ENCODE data around the gene ZBTB6. TPM values are rescaled to one million over a fixed set of nuclear protein-coding genes. Genes with fewer than 3 reads are reported as not detected.
A peak's percentile ranks its signal among the peaks of the same experiment; 100 is the strongest.

ZBTB6 gene
- total and polyA plus RNA-seq, 2 of the 4 experiments (the other 2 are of a cell fraction) = 2.6 to 11.7 TPM

DNA sequence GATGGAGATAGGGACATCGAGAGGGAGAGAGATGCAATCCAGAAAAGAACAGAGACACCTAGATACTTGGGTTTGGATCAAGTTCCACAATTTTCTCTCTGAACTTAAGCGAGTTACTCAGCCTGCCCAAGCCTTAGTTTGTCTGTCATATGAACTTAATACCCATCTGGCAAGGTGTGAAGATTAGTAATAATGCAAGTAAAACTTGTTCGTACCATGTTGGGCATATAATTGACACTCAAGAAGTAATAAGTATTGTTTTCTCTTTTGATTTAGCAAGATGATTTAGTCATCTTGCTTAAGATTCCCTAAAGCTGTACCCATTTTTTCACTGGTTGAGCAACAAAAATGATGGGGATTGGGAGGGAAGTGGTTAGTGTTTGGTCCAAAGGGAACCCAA lies 35.2 kb upstream of the ZBTB6 start:
- peaks cover 6% of the 10 kb centered on the region for H3K36me3 ChIP-seq (ENCODE audit: control insufficient read depth, insufficient read depth, low read length)
- TF ChIP-seq CEBPB (IDR thresholded peaks at IDR 0.05; ENCODE audit: low read depth, low read length) (no peak), CHD1 (IDR thresholded peaks at IDR 0.05; ENCODE audit: low read depth, low read length) (no peak), MAFK (IDR thresholded peaks at IDR 0.05; ENCODE audit: low read depth, low read length) (no peak), POLR2A (IDR thresholded peaks at IDR 0.05; ENCODE audit: low read depth, low read length) (no peak), RAD21 (IDR thresholded peaks at IDR 0.05; ENCODE audit: low read length) (no peak), MXI1 (IDR thresholded peaks at IDR 0.05; ENCODE audit: borderline replicate concordance, low read depth, low read length) (no peak), NFE2L2 (IDR thresholded peaks at IDR 0.05; ENCODE audit: low read depth, low read length) (no peak), SMC3 (IDR thresholded peaks at IDR 0.05; ENCODE audit: low read depth, low read length) (no peak), BHLHE40 (IDR thresholded peaks at IDR 0.05; ENCODE audit: low read depth, low read length) (no peak), MAZ (IDR thresholded peaks at IDR 0.05; ENCODE audit: borderline replicate concordance, low read depth, low read length) (no peak), FOS (IDR thresholded peaks at IDR 0.05; ENCODE audit: low read depth, low read length) (no peak)
- TF ChIP-seq, protein P1, sequence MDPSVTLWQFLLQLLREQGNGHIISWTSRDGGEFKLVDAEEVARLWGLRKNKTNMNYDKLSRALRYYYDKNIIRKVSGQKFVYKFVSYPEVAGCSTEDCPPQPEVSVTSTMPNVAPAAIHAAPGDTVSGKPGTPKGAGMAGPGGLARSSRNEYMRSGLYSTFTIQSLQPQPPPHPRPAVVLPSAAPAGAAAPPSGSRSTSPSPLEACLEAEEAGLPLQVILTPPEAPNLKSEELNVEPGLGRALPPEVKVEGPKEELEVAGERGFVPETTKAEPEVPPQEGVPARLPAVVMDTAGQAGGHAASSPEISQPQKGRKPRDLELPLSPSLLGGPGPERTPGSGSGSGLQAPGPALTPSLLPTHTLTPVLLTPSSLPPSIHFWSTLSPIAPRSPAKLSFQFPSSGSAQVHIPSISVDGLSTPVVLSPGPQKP (IDR thresholded peaks at IDR 0.05; ENCODE audit: borderline replicate concordance, low read depth, low read length) = no peak
- TF ChIP-seq, protein P2, sequence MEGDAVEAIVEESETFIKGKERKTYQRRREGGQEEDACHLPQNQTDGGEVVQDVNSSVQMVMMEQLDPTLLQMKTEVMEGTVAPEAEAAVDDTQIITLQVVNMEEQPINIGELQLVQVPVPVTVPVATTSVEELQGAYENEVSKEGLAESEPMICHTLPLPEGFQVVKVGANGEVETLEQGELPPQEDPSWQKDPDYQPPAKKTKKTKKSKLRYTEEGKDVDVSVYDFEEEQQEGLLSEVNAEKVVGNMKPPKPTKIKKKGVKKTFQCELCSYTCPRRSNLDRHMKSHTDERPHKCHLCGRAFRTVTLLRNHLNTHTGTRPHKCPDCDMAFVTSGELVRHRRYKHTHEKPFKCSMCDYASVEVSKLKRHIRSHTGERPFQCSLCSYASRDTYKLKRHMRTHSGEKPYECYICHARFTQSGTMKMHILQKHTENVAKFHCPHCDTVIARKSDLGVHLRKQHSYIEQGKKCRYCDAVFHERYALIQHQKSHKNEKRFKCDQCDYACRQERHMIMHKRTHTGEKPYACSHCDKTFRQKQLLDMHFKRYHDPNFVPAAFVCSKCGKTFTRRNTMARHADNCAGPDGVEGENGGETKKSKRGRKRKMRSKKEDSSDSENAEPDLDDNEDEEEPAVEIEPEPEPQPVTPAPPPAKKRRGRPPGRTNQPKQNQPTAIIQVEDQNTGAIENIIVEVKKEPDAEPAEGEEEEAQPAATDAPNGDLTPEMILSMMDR (conservative IDR thresholded peaks at IDR 0.05; ENCODE audit: low read depth, low read length) = no peak
- no TSS peak for BruUV-seq (replicated peaks)
- H3K79me1 ChIP-seq (ENCODE audit: low read depth in 1 of 2, low read length in 2 of 2) = peaks cover 20 to 48% of the 10 kb centered on the region in 2 experiments
- no CpG with 5 or more reads among the region's 3 CpGs for WGBS, 2 experiments (ENCODE audit: extremely low coverage in 2 of 2, insufficient read length in 1 of 2)
- H3K14ac ChIP-seq (replicated peaks; ENCODE audit: low read depth, low read length) = no peak overlapping the region
- no peak for DNase-seq
- intact Hi-C loops (cut with micrococcal nuclease) (loop anchor here (5.0 kb wide), 1 partner anchor 44 kb away; no protein-coding TSS in a partner anchor), in situ Hi-C loops (cut with MboI; ENCODE audit: low sequenced_read_pairs) (no loop called here), dilution Hi-C loops (cut with HindIII; ENCODE audit: low sequenced_read_pairs, unreplicated experiment) (no loop called here)
- ChIA-PET CTCF (no interaction called here), POLR2A (ENCODE audit: unreplicated experiment) (no interaction called here)
- no peak overlapping the region for H2BK20ac ChIP-seq (ENCODE audit: low read depth, low read length)
- no peak overlapping the region for H2BK15ac ChIP-seq (ENCODE audit: low read depth, low read length)
- H3K4ac ChIP-seq (ENCODE audit: low read depth, low read length) = no peak overlapping the region
- H3K4me1 ChIP-seq (ENCODE audit: control insufficient read depth, insufficient read depth, low read length) = peaks cover 4% of the 10 kb centered on the region
- no peak overlapping the region for H4K5ac ChIP-seq (ENCODE audit: low read depth, low read length)
- no peak overlapping the region for H2BK120ac ChIP-seq (ENCODE audit: low read depth, low read length)
- H4K8ac ChIP-seq (ENCODE audit: low read depth in 2 of 2, low read length in 2 of 2) = no peak overlapping the region
- H3K27ac ChIP-seq (ENCODE audit: insufficient read depth, low read length) = no peak overlapping the region
- no peak overlapping the region for H2AK9ac ChIP-seq (replicated peaks; ENCODE audit: low read depth, low read length, poor library complexity)
- H2BK5ac ChIP-seq (ENCODE audit: low read depth, low read length, poor library complexity, severe bottlenecking) = peak overlapping the region; percentile 53
- H4K20me1 ChIP-seq (ENCODE audit: insufficient read depth, low read length) = peaks cover 20% of the 10 kb centered on the region
- no peak overlapping the region for H4K91ac ChIP-seq (ENCODE audit: insufficient read depth, low read depth, low read length)
- H3K9me3 ChIP-seq (ENCODE audit: control insufficient read depth, insufficient read depth, low read length) = no peaks in the 10 kb centered on the region
- H3K18ac ChIP-seq (ENCODE audit: low read depth, low read length) = no peak overlapping the region
- no peak overlapping the region for H3K4me3 ChIP-seq (ENCODE audit: insufficient read depth, low read depth, low read length)
- no peak overlapping the region for H2AK5ac ChIP-seq (ENCODE audit: low read depth, low read length)
- ATAC-seq (ENCODE audit: low read depth) = no peak
- H3K27me3 ChIP-seq (ENCODE audit: control insufficient read depth, insufficient read depth, low read length) = no peaks in the 10 kb centered on the region
- no peaks in the 10 kb centered on the region for H3K9me1 ChIP-seq (ENCODE audit: insufficient read depth, low read length)
- H3K4me2 ChIP-seq (ENCODE audit: low read depth, low read length) = peak overlapping the region; percentile 5; the same call in 1 of the 2 replicates
- no peak overlapping the region for H2AFZ ChIP-seq (replicated peaks; ENCODE audit: low read length, poor library complexity)
- H3K23ac ChIP-seq (ENCODE audit: low read depth, low read length) = no peak overlapping the region; the same call in 1 of the 2 replicates
- no peak overlapping the region for H3K56ac ChIP-seq (ENCODE audit: extremely low read depth, insufficient read depth, low read length)
- H3K9ac ChIP-seq (ENCODE audit: low read depth, low read length) = no peak overlapping the region

Data from IMR-90 (cell line).